A549 (cell line): Measurements from ENCODE around the gene ERP44. TPM values are rescaled to one million over a fixed set of nuclear protein-coding genes. Genes with fewer than 3 reads are reported as not detected.

ENCODE experiments used
- ATAC-seq, 2 experiments: fragments of 200-7000 bp in 1 of 2; fragments of >200 bp in 1 of 2; cut with Nextera tagmentation in 1 of 2; cut with Tn5 transposase in 1 of 2; 3 replicates each; pipeline versions ENCODE4 v1.8.0 to v1.9.1; 2018 to 2020; ENCODE audit warnings: mild to moderate bottlenecking in 1 of 2, moderate library complexity in 1 of 2
- CTCF ChIA-PET: fragments of 300-600 bp; sonication (Branson Sonifier 250); formaldehyde crosslinking; extraction: SDS; loops from one replicate; lab custom pipeline; 2021; ENCODE audit warnings: antibody characterized with exemption, inconsistent platforms; lab: Yijun Ruan, JAX
- POLR2A ChIA-PET: fragments of 350-600 bp; formaldehyde crosslinking; extraction: SDS; loops from one replicate; lab custom pipeline; 2021; ENCODE audit warnings: antibody characterized with exemption, inconsistent platforms; lab: Yijun Ruan, JAX
- DNase-seq, 2 experiments: peaks; one replicate each; pipeline versions ENCODE4 v3.0.0 to v3.0.0-alpha.2; 2011 to 2016; ENCODE audit warnings: low read depth in 1 of 2, low spot score in 1 of 2
- FAIRE-seq: peaks from 2 replicates; lab custom pipeline; 2011; peaks lifted over from hg19 to GRCh38; lab: Jason Lieb, UNC
- H3K27ac ChIP-seq, 2 experiments: fragments of >200 bp; sonication (Bioruptor Twin); formaldehyde crosslinking; 3 replicates each; pipeline ENCODE4 v1.5.1; 2016 to 2017
- H3K4me1 ChIP-seq: fragments of >200 bp; sonication (Bioruptor Twin); formaldehyde crosslinking; 3 replicates; pipeline ENCODE4 v1.6.1; 2016
- H3K4me2 ChIP-seq: fragments of >200 bp; sonication (Bioruptor Twin); formaldehyde crosslinking; 3 replicates; pipeline ENCODE4 v1.6.1; 2016
- H3K4me3 ChIP-seq: fragments of >200 bp; sonication (Bioruptor Twin); formaldehyde crosslinking; 3 replicates; pipeline ENCODE4 v1.5.1; 2016
- H3K9me3 ChIP-seq: fragments of >200 bp; sonication (Bioruptor Twin); formaldehyde crosslinking; 3 replicates; pipeline ENCODE4 v1.6.1; 2016
- CBX2 ChIP-seq: fragments of 200-600 bp; sonication (generic); IDR thresholded peaks from 2 replicates; pipeline ENCODE4 v1.6.1; 2016; ENCODE audit warnings: low read depth, mild to moderate bottlenecking, borderline replicate concordance
- CEBPB ChIP-seq, 2 experiments: fragments of >200 bp in 1 of 2; sonication (Bioruptor Twin) in 1 of 2; formaldehyde crosslinking in 1 of 2; IDR thresholded peaks; 2 replicates each; pipeline ENCODE4 v1.6.1; 2012 to 2016
- EHMT2 ChIP-seq: fragments of 200-600 bp; sonication (generic); IDR thresholded peaks from 2 replicates; pipeline ENCODE4 v1.6.1; 2016; ENCODE audit warnings: antibody characterized with exemption, low read depth, mild to moderate bottlenecking, moderate library complexity
- EP300 ChIP-seq, 2 experiments: fragments of >200 bp; sonication (Bioruptor Twin); formaldehyde crosslinking; IDR thresholded peaks; 2 replicates in 1 of 2; 3 replicates in 1 of 2; pipeline ENCODE4 v1.6.1; 2016 to 2017
- FOSL2 ChIP-seq, 2 experiments: fragments of 450-650 bp in 1 of 2; fragments of >200 bp in 1 of 2; sonication (Bioruptor Twin) in 1 of 2; formaldehyde crosslinking; IDR thresholded peaks; 2 replicates each; pipeline versions ENCODE4 v1.5.0 to v1.6.1; 2016 to 2020; ENCODE audit warnings: mild to moderate bottlenecking in 1 of 2, moderate library complexity in 1 of 2
- HDAC2 ChIP-seq: fragments of 200-600 bp; sonication (generic); IDR thresholded peaks from 2 replicates; pipeline ENCODE4 v1.6.1; 2016
- HOXA7 ChIP-seq: fragments of 250-450 bp; sonication (Bioruptor Pico); IDR thresholded peaks from 2 replicates; pipeline ENCODE4 v1.5.0; 2020; ENCODE audit warnings: mild to moderate bottlenecking, moderate library complexity
- HOXB5 ChIP-seq: fragments of 250-450 bp; sonication (Bioruptor Pico); IDR thresholded peaks from 2 replicates; pipeline ENCODE4 v1.5.0; 2020; ENCODE audit warnings: mild to moderate bottlenecking, moderate library complexity
- KDM1A ChIP-seq: fragments of 200-600 bp; sonication (generic); IDR thresholded peaks from 2 replicates; pipeline ENCODE4 v1.6.1; 2016; ENCODE audit warnings: low read depth, mild to moderate bottlenecking
- KDM5A ChIP-seq: fragments of 200-600 bp; sonication (generic); IDR thresholded peaks from 2 replicates; pipeline ENCODE4 v1.6.1; 2016; ENCODE audit warnings: antibody characterized with exemption, mild to moderate bottlenecking
- MAZ ChIP-seq: fragments of 150-350 bp; IDR thresholded peaks from 2 replicates; pipeline ENCODE4 v1.6.1; 2014; ENCODE audit warnings: antibody characterized with exemption, low read depth, low read length, borderline replicate concordance
- NFE2L2 ChIP-seq: fragments of 150-350 bp; conservative IDR thresholded peaks from 2 replicates; pipeline ENCODE4 v1.6.1; 2014; ENCODE audit warnings: low read length
- NR3C1 ChIP-seq: fragments of >200 bp; sonication (Bioruptor Twin); formaldehyde crosslinking; IDR thresholded peaks from 3 replicates; pipeline ENCODE4 v1.6.1; 2017
- POLR2A ChIP-seq: IDR thresholded peaks from 2 replicates; pipeline ENCODE4 v1.6.1; 2012; ENCODE audit warnings: mild to moderate bottlenecking, low read length
- RARB ChIP-seq: fragments of 250-450 bp; sonication (Bioruptor Pico); IDR thresholded peaks from 2 replicates; pipeline ENCODE4 v1.8.0; 2021; ENCODE audit warnings: mild to moderate bottlenecking, moderate library complexity
- SREBF2 ChIP-seq: fragments of 450-650 bp; IDR thresholded peaks from 2 replicates; pipeline ENCODE4 v1.6.1; 2014; ENCODE audit warnings: mild to moderate bottlenecking, moderate library complexity
- TFCP2L1 ChIP-seq: fragments of 250-450 bp; sonication (Bioruptor Pico); IDR thresholded peaks from 2 replicates; pipeline ENCODE4 v1.5.0; 2021; ENCODE audit warnings: mild to moderate bottlenecking
- ZC3H11A ChIP-seq: fragments of 450-650 bp; IDR thresholded peaks from 2 replicates; pipeline ENCODE4 v1.6.1; 2014; ENCODE audit warnings: antibody characterized with exemption, mild to moderate bottlenecking
- ZNF302 ChIP-seq: fragments of 250-450 bp; sonication (Bioruptor Pico); IDR thresholded peaks from 2 replicates; pipeline ENCODE4 v1.9.0; 2021; ENCODE audit warnings: inconsistent platforms, mild to moderate bottlenecking, moderate library complexity
- WGBS: methylation state at CpG from one replicate; pipeline ENCODE4 v1.1.6; 2017; ENCODE audit errors: missing lambda C conversion rate; 5-methylcytosine and 5-hydroxymethylcytosine counted together
- polyA plus RNA-seq, 4 experiments: library from polyadenylated mRNA; depleted of rRNA in 3 of 4; stranded (reverse); fragments of >200 nt; fragmentation: RNase III in 1 of 4; extraction: RNeasy Plus Mini Kit Qiagen cat#74134 plus additional on column Dnase treatment in 1 of 4; gene quantifications; 2 replicates in 3 of 4; 3 replicates in 1 of 4; pipeline ENCODE4 v1.2.3, GENCODE V29; 2011 to 2017
- small RNA-seq, 6 experiments: library from RNA; depleted of rRNA; stranded (forward); fragments of <200 nt; gene quantifications; one replicate each; pipeline ENCODE3, GENCODE V24; 2012
- TF ChIP-seq, protein P1 (sequence below): fragments of 150-350 bp; IDR thresholded peaks from 2 replicates; pipeline ENCODE4 v1.6.1; 2014; ENCODE audit warnings: low read depth, mild to moderate bottlenecking, low read length
- TF ChIP-seq, protein P2 (sequence below): fragments of 250-450 bp; sonication (Bioruptor Pico); IDR thresholded peaks from 2 replicates; pipeline ENCODE4 v1.5.0; 2021; ENCODE audit warnings: mild to moderate bottlenecking, moderate library complexity, borderline replicate concordance
- TF ChIP-seq, protein P3 (sequence below): fragments of >200 bp; sonication (Bioruptor Twin); formaldehyde crosslinking; IDR thresholded peaks from 3 replicates; pipeline ENCODE4 v1.5.1; 2016

ERP44 gene
- polyA plus RNA-seq, 2 of the 4 experiments (the other 2 are of a cell fraction): 12.4 to 19.4 TPM

DNA sequence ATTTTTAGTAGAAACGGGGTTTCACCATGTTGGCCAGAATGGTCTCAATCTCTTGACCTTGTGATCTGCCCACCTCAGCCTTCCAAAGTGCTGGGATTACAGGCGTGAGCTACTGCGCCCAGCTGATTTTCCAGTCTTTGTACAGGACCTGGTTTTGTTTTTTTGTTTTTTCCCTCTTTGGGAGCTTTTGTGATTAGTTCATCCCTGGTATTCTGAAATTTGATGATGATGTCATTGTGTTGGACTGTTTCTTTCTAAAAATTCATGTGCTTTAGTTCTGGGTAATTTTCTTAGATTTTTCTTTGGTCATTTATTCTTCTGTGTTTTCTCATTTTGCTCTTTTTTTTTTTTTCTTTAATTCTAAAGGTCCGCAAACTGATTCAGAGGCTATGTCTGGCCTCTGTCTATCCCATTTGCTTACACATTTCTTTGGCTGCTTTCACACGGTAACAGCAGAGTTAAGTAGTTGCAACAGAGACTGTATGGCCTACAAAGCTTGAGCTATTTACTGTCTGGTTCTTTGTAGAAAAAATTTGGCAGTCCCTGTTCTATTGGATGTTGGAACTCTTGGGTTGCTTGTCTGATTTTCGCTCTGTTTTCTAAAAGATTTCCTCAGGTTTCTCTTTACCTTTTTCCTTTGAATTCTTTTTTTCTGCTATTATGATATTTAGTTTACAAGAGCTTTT lies 167.5 kb downstream of the ERP44 start:
- ATAC-seq: no peak
- 91% methylated on average over 6 of the region's 6 CpGs for WGBS
- H3K4me3 ChIP-seq: no peak overlapping the region
- TF ChIP-seq, protein P1, sequence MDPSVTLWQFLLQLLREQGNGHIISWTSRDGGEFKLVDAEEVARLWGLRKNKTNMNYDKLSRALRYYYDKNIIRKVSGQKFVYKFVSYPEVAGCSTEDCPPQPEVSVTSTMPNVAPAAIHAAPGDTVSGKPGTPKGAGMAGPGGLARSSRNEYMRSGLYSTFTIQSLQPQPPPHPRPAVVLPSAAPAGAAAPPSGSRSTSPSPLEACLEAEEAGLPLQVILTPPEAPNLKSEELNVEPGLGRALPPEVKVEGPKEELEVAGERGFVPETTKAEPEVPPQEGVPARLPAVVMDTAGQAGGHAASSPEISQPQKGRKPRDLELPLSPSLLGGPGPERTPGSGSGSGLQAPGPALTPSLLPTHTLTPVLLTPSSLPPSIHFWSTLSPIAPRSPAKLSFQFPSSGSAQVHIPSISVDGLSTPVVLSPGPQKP: no peak
- no peak for TF ChIP-seq SREBF2
- no peak for TF ChIP-seq NFE2L2
- no peak for TF ChIP-seq TFCP2L1 (CRISPR knock-in tag)
- no peak for TF ChIP-seq NR3C1
- TF ChIP-seq, protein P2, sequence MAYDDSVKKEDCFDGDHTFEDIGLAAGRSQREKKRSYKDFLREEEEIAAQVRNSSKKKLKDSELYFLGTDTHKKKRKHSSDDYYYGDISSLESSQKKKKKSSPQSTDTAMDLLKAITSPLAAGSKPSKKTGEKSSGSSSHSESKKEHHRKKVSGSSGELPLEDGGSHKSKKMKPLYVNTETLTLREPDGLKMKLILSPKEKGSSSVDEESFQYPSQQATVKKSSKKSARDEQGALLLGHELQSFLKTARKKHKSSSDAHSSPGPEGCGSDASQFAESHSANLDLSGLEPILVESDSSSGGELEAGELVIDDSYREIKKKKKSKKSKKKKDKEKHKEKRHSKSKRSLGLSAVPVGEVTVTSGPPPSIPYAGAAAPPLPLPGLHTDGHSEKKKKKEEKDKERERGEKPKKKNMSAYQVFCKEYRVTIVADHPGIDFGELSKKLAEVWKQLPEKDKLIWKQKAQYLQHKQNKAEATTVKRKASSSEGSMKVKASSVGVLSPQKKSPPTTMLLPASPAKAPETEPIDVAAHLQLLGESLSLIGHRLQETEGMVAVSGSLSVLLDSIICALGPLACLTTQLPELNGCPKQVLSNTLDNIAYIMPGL (CRISPR knock-in tag): no peak
- no peak for TF ChIP-seq RARB (CRISPR knock-in tag)
- TF ChIP-seq ZC3H11A: no peak
- no peak for TF ChIP-seq HOXA7 (CRISPR knock-in tag)
- no peak for TF ChIP-seq CBX2
- TF ChIP-seq, all 56 proteins: peak for 0
- CTCF ChIA-PET: interaction anchor here (0.5 to 0.8 kb wide), 2 partner anchors 293 to 1445 kb away, joined by 3 read pairs; no protein-coding TSS in a partner anchor
- FAIRE-seq (no peak), DNase-seq (no peak)
- no peak overlapping the region for H3K27ac ChIP-seq
- H3K9me3 ChIP-seq: peaks cover 10% of the 10 kb centered on the region; the same call in 1 of the 3 replicates
- POLR2A ChIA-PET: no interaction called here
- no peak overlapping the region for H3K4me2 ChIP-seq
- no peaks in the 10 kb centered on the region for H3K4me1 ChIP-seq

DNA sequence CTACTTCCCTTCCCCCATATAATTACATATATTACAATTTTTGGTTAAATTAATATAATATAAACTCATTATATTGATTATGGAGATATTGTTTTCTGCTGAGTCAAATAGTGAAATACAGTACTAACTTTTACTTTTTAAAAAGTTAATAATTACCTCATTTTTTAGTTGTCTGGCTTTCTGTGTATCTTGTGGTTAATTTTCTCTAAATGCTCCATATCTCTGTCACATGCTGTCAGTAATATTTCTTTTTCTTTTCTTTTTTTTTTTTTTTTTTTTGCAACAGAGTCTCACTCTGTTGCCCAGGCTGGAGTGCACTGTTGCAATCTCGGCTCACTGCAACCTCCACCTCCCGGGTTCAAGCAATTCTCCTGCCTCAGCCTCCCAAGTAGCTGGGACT lies 169.1 kb downstream of the ERP44 start:
- DNase-seq (no peak), FAIRE-seq (no peak), ATAC-seq (no peak)
- TF ChIP-seq SREBF2: no peak
- TF ChIP-seq NR3C1: no peak
- no peak for TF ChIP-seq HDAC2
- TF ChIP-seq KDM5A: no peak
- TF ChIP-seq ZNF302: no peak
- no peak for TF ChIP-seq POLR2A
- TF ChIP-seq HOXB5: no peak
- TF ChIP-seq MAZ: no peak
- TF ChIP-seq FOSL2 (IDR thresholded peaks at IDR 0.05): no peak
- no peak for TF ChIP-seq FOSL2 (CRISPR knock-in tag; IDR thresholded peaks at IDR 0.05)
- TF ChIP-seq CEBPB (IDR thresholded peaks at IDR 0.05): no peak
- TF ChIP-seq, protein P3, sequence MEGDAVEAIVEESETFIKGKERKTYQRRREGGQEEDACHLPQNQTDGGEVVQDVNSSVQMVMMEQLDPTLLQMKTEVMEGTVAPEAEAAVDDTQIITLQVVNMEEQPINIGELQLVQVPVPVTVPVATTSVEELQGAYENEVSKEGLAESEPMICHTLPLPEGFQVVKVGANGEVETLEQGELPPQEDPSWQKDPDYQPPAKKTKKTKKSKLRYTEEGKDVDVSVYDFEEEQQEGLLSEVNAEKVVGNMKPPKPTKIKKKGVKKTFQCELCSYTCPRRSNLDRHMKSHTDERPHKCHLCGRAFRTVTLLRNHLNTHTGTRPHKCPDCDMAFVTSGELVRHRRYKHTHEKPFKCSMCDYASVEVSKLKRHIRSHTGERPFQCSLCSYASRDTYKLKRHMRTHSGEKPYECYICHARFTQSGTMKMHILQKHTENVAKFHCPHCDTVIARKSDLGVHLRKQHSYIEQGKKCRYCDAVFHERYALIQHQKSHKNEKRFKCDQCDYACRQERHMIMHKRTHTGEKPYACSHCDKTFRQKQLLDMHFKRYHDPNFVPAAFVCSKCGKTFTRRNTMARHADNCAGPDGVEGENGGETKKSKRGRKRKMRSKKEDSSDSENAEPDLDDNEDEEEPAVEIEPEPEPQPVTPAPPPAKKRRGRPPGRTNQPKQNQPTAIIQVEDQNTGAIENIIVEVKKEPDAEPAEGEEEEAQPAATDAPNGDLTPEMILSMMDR: no peak
- no peak for TF ChIP-seq EP300 (IDR thresholded peaks at IDR 0.05)
- no peak for TF ChIP-seq EHMT2
- no peak for TF ChIP-seq KDM1A
- H3K9me3 ChIP-seq: peaks cover 17% of the 10 kb centered on the region; the same call in 2 of the 3 replicates
- no peak overlapping the region for H3K27ac ChIP-seq
- H3K4me2 ChIP-seq: no peak overlapping the region
- 100% methylated on average over 2 of the region's 2 CpGs for WGBS
- CTCF ChIA-PET: no interaction called here
- no peaks in the 10 kb centered on the region for H3K4me1 ChIP-seq
- no peak overlapping the region for H3K4me3 ChIP-seq
- POLR2A ChIA-PET: no interaction called here

Small RNAs within 50 kb of the gene (small RNA-seq; reads per million reads assigned to genes)
- 0 reads per million in 6 experiments for gene RN7SL75P

Other genes with a start within 250 kb of the ERP44 start
- gene STX17, start 192.3 kb downstream of the ERP44 start, polyA plus RNA-seq (2011; rRNA removed): 21.6 and 24.6 TPM in 2 replicates
- gene STX17, start 192.3 kb downstream of the ERP44 start, polyA plus RNA-seq (2017; fragmentation: RNase III; extraction: RNeasy Plus Mini Kit Qiagen cat#74134 plus additional on column Dnase treatment): 13.8 to 14.4 TPM (median 14.3 TPM) in 3 replicates
- 30.6 and 38.1 TPM in 2 replicates for gene INVS, start 243 bp upstream of the ERP44 start, polyA plus RNA-seq (2011; rRNA removed)
- gene INVS, start 243 bp upstream of the ERP44 start, polyA plus RNA-seq (2017; fragmentation: RNase III; extraction: RNeasy Plus Mini Kit Qiagen cat#74134 plus additional on column Dnase treatment): 11.6 to 12.7 TPM (median 11.9 TPM) in 3 replicates